Measurements from ENCODE around the gene XPNPEP1. TPM values are rescaled to one million over a fixed set of nuclear protein-coding genes. Genes with fewer than 3 reads are reported as not detected.

Gene XPNPEP1
- total RNA-seq, 4 donors from 2014 or later = 41.0 to 188 (median 92.0) TPM

DNA sequence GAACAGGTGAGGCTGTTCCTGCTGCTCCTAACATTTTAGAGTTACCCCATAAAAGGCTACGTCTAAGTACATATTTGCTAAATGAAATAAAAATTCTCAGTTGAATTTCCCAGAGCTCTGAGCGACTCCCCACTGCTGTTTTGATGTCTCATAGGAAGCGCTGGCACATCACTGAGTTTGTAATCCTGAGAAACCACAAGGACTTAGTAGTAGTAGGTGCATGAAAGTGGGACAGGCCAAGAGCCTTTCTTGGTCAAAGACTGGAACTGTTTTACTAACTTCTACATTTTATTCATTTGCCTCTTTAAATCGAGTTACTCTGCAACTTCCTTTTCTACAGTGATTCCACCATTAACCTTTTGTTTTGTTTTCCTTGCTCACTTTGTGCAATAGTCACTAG lies 85.9 kb downstream of the XPNPEP1 start:
- intact Hi-C loops (cut with DNase I; ENCODE audit: low total_unique reads) = no loop called here
- TF ChIP-seq POLR2A (IDR thresholded peaks at IDR 0.05) = no peak
- TF ChIP-seq, protein P1, sequence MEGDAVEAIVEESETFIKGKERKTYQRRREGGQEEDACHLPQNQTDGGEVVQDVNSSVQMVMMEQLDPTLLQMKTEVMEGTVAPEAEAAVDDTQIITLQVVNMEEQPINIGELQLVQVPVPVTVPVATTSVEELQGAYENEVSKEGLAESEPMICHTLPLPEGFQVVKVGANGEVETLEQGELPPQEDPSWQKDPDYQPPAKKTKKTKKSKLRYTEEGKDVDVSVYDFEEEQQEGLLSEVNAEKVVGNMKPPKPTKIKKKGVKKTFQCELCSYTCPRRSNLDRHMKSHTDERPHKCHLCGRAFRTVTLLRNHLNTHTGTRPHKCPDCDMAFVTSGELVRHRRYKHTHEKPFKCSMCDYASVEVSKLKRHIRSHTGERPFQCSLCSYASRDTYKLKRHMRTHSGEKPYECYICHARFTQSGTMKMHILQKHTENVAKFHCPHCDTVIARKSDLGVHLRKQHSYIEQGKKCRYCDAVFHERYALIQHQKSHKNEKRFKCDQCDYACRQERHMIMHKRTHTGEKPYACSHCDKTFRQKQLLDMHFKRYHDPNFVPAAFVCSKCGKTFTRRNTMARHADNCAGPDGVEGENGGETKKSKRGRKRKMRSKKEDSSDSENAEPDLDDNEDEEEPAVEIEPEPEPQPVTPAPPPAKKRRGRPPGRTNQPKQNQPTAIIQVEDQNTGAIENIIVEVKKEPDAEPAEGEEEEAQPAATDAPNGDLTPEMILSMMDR (IDR thresholded peaks at IDR 0.05) = no peak

DNA sequence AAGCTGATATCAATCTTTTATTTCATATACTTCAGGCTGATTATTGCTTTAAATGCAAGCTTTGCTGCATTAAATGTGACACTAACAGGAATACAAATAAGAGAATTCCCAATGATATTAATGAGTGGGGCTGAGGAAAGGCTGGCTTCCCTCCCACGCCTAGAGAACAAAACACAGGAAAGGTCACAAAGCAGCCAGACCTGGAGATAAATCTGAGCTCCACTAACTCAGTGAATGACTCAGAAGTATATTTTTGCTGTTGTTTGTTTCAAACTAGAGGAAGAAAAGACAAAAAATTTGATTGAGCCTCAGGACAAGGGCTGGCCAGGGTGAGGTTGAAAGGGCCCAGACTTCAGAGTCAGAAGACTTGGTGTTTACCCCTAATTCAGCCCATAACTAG lies 88.1 kb downstream of the XPNPEP1 start:
- Histone ChIP-seq H3K27me3 (no peaks in the 10 kb centered on the region), H3K27ac (peak overlapping the region; percentile 38 to 67), H3K4me3 (no peak overlapping the region), H3K9me3 (no peaks in the 10 kb centered on the region), H3K4me1 (peaks cover 0 to 8% of the 10 kb centered on the region in 2 donors), H3K36me3 (no peaks in the 10 kb centered on the region)
- intact Hi-C loops (cut with DNase I; ENCODE audit: low total_unique reads) = no loop called here
- DNase-seq = peak in 1 of 2 donors; percentile 31
- TF ChIP-seq POLR2A (IDR thresholded peaks at IDR 0.05) = no peak
- TF ChIP-seq, protein P1 (IDR thresholded peaks at IDR 0.05) = no peak

More for the DNA sequence above, 85.9 kb downstream of the XPNPEP1 start:
- H3K4me1 ChIP-seq = peaks cover 0 to 8% of the 10 kb centered on the region in 2 donors
- no peak overlapping the region for H3K4me3 ChIP-seq
- H3K36me3 ChIP-seq = no peaks in the 10 kb centered on the region
- H3K9me3 ChIP-seq = no peaks in the 10 kb centered on the region
- DNase-seq = no peak
- no peak overlapping the region for H3K27ac ChIP-seq
- no peaks in the 10 kb centered on the region for H3K27me3 ChIP-seq

DNA sequence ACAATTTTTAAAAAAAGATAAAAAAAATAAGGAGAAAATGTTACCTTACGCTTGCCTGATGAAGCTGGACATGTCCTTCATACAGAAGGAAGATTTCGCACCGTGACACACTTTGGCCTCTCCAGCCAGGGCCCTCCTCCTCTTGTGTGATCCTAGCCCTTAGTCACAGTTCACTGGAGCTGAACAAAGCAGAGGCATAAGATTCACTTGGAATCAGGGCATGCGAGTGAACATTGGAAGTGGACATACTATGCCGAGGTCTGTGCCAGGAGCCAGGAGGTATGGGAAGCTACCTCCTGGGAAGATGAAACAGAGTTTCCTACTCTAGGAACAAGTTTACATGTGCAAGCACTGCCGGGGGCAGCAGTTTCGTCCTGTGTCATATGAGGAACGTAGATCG lies 91.5 kb downstream of the XPNPEP1 start:
- no peaks in the 10 kb centered on the region for H3K27me3 ChIP-seq
- DNase-seq = no peak
- intact Hi-C loops (cut with DNase I; ENCODE audit: low total_unique reads) = no loop called here
- no peak overlapping the region for H3K27ac ChIP-seq
- H3K36me3 ChIP-seq = no peaks in the 10 kb centered on the region
- no peak overlapping the region for H3K4me3 ChIP-seq
- peaks cover 0 to 8% of the 10 kb centered on the region in 2 donors for H3K4me1 ChIP-seq
- TF ChIP-seq POLR2A (IDR thresholded peaks at IDR 0.05) = no peak
- TF ChIP-seq, protein P1 (IDR thresholded peaks at IDR 0.05) = no peak
- H3K9me3 ChIP-seq = no peaks in the 10 kb centered on the region

DNA sequence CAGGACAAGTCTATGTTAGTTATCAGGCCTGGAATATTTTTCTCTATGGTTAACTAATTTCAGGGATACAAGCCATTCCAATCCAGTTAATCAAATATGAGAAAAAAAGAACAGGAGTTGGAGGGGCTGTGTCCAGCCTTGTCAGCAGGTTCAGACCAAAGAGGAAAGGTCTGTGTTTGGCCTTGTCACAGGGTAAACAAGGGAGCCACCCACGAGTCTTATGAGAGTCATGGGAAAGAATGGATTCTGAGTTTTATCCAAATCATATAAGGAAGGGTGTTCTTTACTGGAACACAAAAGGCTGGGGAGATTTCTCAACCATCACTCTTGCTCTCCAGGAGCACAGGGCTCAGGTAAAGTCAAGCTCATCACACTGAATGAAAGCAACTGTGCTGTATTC lies 99.1 kb downstream of the XPNPEP1 start:
- H3K4me1 ChIP-seq = no peaks in the 10 kb centered on the region
- H3K4me3 ChIP-seq = no peak overlapping the region
- no peaks in the 10 kb centered on the region for H3K36me3 ChIP-seq
- DNase-seq = no peak
- no peaks in the 10 kb centered on the region for H3K27me3 ChIP-seq
- no peak for TF ChIP-seq POLR2A (IDR thresholded peaks at IDR 0.05)
- TF ChIP-seq, protein P1 (IDR thresholded peaks at IDR 0.05) = no peak
- H3K27ac ChIP-seq = no peak overlapping the region
- no peaks in the 10 kb centered on the region for H3K9me3 ChIP-seq
- intact Hi-C loops (cut with DNase I; ENCODE audit: low total_unique reads) = no loop called here

DNA sequence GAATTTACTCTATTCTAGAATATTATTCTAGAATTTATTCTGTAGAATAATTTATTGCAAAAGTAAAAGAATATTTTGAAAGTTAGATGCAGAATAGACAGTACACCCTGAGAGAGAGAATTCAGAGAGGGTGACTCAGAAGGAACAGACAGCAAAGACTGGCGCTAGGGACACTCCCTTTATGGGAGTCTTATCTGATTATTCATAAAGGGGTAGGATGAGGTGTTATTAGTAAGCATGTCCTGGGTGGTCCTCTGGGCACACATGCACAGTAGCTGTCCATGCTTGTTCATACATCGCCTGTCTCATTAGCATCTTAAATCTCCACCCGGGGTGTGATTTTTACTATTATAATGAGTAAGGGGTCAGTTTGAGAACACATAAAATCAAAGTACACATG lies 100.1 kb downstream of the XPNPEP1 start:
- intact Hi-C loops (cut with DNase I; ENCODE audit: low total_unique reads) = no loop called here
- no peak for DNase-seq
- H3K27me3 ChIP-seq = no peaks in the 10 kb centered on the region
- no peak overlapping the region for H3K4me3 ChIP-seq
- no peaks in the 10 kb centered on the region for H3K36me3 ChIP-seq
- no peaks in the 10 kb centered on the region for H3K4me1 ChIP-seq
- no peaks in the 10 kb centered on the region for H3K9me3 ChIP-seq
- H3K27ac ChIP-seq = no peak overlapping the region
- TF ChIP-seq, protein P1 (IDR thresholded peaks at IDR 0.05) = no peak
- TF ChIP-seq POLR2A (IDR thresholded peaks at IDR 0.05) = no peak
